ENCODE measurements around the gene PUS1.

PUS1 gene

DNA sequence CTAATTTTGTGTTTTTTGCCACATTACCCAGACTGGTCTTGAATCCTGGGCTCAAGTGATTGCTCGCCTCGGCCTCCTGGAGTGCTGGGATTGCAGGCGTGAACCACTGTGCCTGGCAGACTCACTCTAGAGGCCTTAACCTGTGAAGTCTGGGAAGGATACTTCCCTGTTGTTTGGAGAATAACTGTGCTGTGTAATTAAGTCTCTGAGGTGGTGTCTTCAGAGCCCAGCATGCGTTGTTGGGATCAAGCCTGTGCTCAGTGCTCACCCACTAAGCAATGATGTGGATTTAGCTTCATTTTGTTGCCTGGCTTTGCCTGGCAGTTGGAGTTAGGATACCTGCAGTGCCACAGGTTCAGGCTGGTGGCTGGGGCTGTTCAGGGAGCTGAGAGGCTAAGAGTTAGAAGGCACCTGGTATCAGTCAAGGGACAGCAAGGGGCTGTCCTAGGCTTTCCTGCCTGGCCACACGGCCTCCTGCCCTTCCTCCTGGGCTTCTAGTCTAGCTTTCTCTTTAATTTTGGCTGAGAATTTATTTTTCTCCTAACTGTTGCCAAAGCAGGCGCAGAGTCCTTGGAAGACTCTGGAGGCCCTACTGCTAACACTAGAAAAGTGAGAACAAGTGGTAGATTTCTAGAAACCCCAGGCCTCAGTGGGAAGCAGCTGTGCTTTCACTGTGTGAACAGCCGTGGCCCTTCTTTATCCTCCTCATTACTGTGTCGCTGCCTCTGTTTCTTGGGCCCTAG lies 59.1 kb downstream of the PUS1 start:
- TF ChIP-seq BACH2 (CRISPR knock-in tag; IDR thresholded peaks at IDR 0.05; ENCODE audit: borderline replicate concordance) (no peak), ZNF565 (CRISPR knock-in tag; conservative IDR thresholded peaks at IDR 0.05; ENCODE audit: low read depth) (no peak), GLIS3 (CRISPR knock-in tag; IDR thresholded peaks at IDR 0.05) (no peak), ZNF70 (CRISPR knock-in tag; IDR thresholded peaks at IDR 0.05) (no peak)
- TF ChIP-seq, protein P1, sequence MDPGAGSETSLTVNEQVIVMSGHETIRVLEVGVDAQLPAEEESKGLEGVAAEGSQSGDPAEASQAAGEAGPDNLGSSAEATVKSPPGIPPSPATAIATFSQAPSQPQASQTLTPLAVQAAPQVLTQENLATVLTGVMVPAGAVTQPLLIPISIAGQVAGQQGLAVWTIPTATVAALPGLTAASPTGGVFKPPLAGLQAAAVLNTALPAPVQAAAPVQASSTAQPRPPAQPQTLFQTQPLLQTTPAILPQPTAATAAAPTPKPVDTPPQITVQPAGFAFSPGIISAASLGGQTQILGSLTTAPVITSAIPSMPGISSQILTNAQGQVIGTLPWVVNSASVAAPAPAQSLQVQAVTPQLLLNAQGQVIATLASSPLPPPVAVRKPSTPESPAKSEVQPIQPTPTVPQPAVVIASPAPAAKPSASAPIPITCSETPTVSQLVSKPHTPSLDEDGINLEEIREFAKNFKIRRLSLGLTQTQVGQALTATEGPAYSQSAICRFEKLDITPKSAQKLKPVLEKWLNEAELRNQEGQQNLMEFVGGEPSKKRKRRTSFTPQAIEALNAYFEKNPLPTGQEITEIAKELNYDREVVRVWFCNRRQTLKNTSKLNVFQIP (CRISPR knock-in tag; IDR thresholded peaks at IDR 0.05; ENCODE audit: borderline replicate concordance, low read depth), result no peak
- TF ChIP-seq, protein P2, sequence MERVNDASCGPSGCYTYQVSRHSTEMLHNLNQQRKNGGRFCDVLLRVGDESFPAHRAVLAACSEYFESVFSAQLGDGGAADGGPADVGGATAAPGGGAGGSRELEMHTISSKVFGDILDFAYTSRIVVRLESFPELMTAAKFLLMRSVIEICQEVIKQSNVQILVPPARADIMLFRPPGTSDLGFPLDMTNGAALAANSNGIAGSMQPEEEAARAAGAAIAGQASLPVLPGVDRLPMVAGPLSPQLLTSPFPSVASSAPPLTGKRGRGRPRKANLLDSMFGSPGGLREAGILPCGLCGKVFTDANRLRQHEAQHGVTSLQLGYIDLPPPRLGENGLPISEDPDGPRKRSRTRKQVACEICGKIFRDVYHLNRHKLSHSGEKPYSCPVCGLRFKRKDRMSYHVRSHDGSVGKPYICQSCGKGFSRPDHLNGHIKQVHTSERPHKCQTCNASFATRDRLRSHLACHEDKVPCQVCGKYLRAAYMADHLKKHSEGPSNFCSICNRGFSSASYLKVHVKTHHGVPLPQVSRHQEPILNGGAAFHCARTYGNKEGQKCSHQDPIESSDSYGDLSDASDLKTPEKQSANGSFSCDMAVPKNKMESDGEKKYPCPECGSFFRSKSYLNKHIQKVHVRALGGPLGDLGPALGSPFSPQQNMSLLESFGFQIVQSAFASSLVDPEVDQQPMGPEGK (CRISPR knock-in tag; IDR thresholded peaks at IDR 0.05; ENCODE audit: borderline replicate concordance), result no peak
- ATAC-seq, result no peak

DNA sequence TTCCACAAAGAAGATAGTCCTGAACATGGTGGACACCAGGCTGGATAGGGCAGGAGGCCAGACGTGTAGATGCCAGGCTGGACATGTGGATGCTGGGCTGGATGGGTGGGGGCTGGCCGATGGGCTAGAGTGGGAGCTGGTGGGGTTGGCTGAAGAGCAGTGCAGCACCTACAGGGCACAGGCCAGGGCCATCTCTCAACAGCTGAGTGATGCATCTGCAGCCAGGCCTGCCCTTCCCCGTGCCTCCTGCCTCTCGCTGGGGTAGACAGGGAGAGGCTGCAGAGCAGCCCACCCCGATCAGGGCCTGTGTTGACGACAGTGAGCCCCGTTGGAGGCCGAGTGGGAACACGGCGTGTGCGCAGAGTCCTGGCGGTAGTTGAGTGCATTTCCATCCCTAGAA lies 59.9 kb downstream of the PUS1 start:
- no peak for TF ChIP-seq CSDC2 (CRISPR knock-in tag; IDR thresholded peaks at IDR 0.05)
- TF ChIP-seq SNAI2 (CRISPR knock-in tag; IDR thresholded peaks at IDR 0.05), result no peak
- TF ChIP-seq, protein P2 (CRISPR knock-in tag; IDR thresholded peaks at IDR 0.05; ENCODE audit: borderline replicate concordance), result no peak
- TF ChIP-seq PPARA (CRISPR knock-in tag; IDR thresholded peaks at IDR 0.05; ENCODE audit: borderline replicate concordance), result no peak
- TF ChIP-seq, protein P3, sequence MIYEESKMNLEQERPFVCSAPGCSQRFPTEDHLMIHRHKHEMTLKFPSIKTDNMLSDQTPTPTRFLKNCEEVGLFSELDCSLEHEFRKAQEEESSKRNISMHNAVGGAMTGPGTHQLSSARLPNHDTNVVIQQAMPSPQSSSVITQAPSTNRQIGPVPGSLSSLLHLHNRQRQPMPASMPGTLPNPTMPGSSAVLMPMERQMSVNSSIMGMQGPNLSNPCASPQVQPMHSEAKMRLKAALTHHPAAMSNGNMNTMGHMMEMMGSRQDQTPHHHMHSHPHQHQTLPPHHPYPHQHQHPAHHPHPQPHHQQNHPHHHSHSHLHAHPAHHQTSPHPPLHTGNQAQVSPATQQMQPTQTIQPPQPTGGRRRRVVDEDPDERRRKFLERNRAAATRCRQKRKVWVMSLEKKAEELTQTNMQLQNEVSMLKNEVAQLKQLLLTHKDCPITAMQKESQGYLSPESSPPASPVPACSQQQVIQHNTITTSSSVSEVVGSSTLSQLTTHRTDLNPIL (CRISPR knock-in tag; IDR thresholded peaks at IDR 0.05; ENCODE audit: low read depth), result no peak
- TF ChIP-seq TOX (CRISPR knock-in tag; IDR thresholded peaks at IDR 0.05; ENCODE audit: borderline replicate concordance), result no peak
- no peak for TF ChIP-seq RARB (CRISPR knock-in tag; IDR thresholded peaks at IDR 0.05)
- ATAC-seq, result no peak

DNA sequence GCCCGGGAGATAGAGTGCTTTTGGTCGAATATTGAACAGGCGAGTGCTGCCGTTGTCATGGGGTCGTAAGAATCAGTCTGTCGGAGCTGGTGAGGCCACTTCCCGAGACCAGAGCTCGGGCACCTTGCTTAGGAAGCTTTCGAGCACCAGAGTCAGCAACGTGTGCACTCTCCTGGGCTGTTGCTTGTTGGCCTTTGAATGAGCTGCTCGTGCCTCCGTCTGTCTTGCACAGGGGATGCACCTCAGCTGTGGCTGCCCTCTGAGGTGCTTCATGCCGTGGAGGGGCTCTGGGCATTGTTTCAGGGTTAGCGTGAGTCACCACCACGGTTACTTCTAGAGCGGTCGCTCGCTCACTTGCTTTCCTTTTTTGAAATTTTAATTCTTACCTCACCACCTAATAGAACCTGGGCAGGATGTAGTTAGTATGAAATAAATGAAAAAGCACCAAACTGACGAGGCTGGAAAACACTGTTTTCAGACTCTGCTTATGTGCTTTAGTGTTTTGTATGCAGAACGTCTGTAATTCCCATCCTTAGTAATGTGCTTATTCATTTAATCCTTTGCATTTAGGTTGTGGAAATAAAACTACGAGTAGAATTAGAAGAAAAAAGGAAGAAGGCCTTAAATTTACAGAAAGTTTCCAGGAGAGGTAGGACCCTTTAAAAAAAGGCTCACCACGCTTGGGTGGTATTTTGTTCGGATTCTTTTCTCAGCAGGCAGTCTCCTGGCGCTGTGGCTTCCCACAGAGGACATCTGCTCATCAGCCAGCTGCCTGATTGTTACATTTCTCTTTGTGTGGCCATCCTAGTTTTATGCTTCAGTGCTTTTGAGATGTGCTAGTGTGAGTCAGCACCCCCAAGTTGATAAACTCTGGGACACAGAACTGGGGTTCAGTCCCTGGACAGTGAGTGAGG lies 61.2 kb downstream of the PUS1 start:
- no peak for TF ChIP-seq ZFP3 (CRISPR knock-in tag; IDR thresholded peaks at IDR 0.05)
- TF ChIP-seq ZNF70 (CRISPR knock-in tag; IDR thresholded peaks at IDR 0.05), result no peak
- TF ChIP-seq, protein P4, sequence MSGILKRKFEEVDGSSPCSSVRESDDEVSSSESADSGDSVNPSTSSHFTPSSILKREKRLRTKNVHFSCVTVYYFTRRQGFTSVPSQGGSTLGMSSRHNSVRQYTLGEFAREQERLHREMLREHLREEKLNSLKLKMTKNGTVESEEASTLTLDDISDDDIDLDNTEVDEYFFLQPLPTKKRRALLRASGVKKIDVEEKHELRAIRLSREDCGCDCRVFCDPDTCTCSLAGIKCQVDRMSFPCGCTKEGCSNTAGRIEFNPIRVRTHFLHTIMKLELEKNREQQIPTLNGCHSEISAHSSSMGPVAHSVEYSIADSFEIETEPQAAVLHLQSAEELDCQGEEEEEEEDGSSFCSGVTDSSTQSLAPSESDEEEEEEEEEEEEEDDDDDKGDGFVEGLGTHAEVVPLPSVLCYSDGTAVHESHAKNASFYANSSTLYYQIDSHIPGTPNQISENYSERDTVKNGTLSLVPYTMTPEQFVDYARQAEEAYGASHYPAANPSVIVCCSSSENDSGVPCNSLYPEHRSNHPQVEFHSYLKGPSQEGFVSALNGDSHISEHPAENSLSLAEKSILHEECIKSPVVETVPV (CRISPR knock-in tag; IDR thresholded peaks at IDR 0.05), result no peak
- TF ChIP-seq ZNF8 (CRISPR knock-in tag; IDR thresholded peaks at IDR 0.05), result no peak
- TF ChIP-seq ESRRG (CRISPR knock-in tag; IDR thresholded peaks at IDR 0.05), result no peak
- TF ChIP-seq CSDC2 (CRISPR knock-in tag; IDR thresholded peaks at IDR 0.05), result no peak
- TF ChIP-seq ZNF565 (CRISPR knock-in tag; conservative IDR thresholded peaks at IDR 0.05; ENCODE audit: low read depth), result no peak
- TF ChIP-seq, protein P3 (CRISPR knock-in tag; IDR thresholded peaks at IDR 0.05; ENCODE audit: low read depth), result no peak
- TF ChIP-seq RARB (CRISPR knock-in tag; IDR thresholded peaks at IDR 0.05), result no peak
- no peak for TF ChIP-seq TOX (CRISPR knock-in tag; IDR thresholded peaks at IDR 0.05; ENCODE audit: borderline replicate concordance)
- TF ChIP-seq BACH2 (CRISPR knock-in tag; IDR thresholded peaks at IDR 0.05; ENCODE audit: borderline replicate concordance), result no peak
- no peak for TF ChIP-seq ZFP30 (CRISPR knock-in tag; IDR thresholded peaks at IDR 0.05)
- TF ChIP-seq ZC3H10 (CRISPR knock-in tag; IDR thresholded peaks at IDR 0.05), result no peak
- TF ChIP-seq, protein P2 (CRISPR knock-in tag; IDR thresholded peaks at IDR 0.05; ENCODE audit: borderline replicate concordance), result no peak
- no peak for TF ChIP-seq GLIS3 (CRISPR knock-in tag; IDR thresholded peaks at IDR 0.05)
- no peak for TF ChIP-seq TCF4 (CRISPR knock-in tag; IDR thresholded peaks at IDR 0.05; ENCODE audit: borderline replicate concordance)
- TF ChIP-seq SNAI2 (CRISPR knock-in tag; IDR thresholded peaks at IDR 0.05), result no peak
- no peak for TF ChIP-seq OSR1 (CRISPR knock-in tag; IDR thresholded peaks at IDR 0.05)
- TF ChIP-seq, protein P1 (CRISPR knock-in tag; IDR thresholded peaks at IDR 0.05; ENCODE audit: borderline replicate concordance, low read depth), result no peak
- TF ChIP-seq ISL1 (CRISPR knock-in tag; IDR thresholded peaks at IDR 0.05), result no peak
- ATAC-seq, result no peak
